Right lobe of liver (tissue), 6 donors: Measurements from ENCODE around the gene ZAR1L. TPM values are rescaled to one million over a fixed set of nuclear protein-coding genes. Genes with fewer than 3 reads are reported as not detected.

Source experiments
- ATAC-seq, 4 donors: fragments of 200-7000 bp; cut with Tn5 transposase; one replicate each; pipeline ENCODE4 v1.9.1; 2020; ENCODE audit warnings: mild to moderate bottlenecking in 4 of 4, moderate library complexity in 4 of 4
- DNase-seq, 3 donors: peaks; one replicate each; pipeline ENCODE4 v3.0.0-alpha.2; 2020
- H3K27ac ChIP-seq, 3 donors: fragments of 200-600 bp; one replicate each; pipeline ENCODE4 v1.8.0; 2022
- H3K27me3 ChIP-seq, 2 donors: fragments of 200-600 bp; one replicate each; pipeline ENCODE4 v1.8.0; 2022
- H3K36me3 ChIP-seq, 4 donors: fragments of 200-600 bp; sonication (generic) in 1 of 4; one replicate each; pipeline versions ENCODE4 v1.5.1 to v1.8.0; 2017 to 2022; ENCODE audit warnings: control low read depth in 1 of 4
- H3K4me1 ChIP-seq, 4 donors: fragments of 200-600 bp; sonication (generic) in 1 of 4; one replicate each; pipeline versions ENCODE4 v1.5.1 to v1.8.0; 2017 to 2022; ENCODE audit warnings: control low read depth in 1 of 4
- H3K4me3 ChIP-seq, 3 donors: fragments of 200-600 bp; one replicate each; pipeline ENCODE4 v1.8.0; 2022
- H3K9me3 ChIP-seq, 4 donors: fragments of 200-600 bp; sonication (generic) in 1 of 4; one replicate each; pipeline versions ENCODE4 v1.5.1 to v1.8.0; 2017 to 2022; ENCODE audit warnings: control low read depth in 1 of 4
- POLR2A ChIP-seq: fragments of 450-650 bp; IDR thresholded peaks from one replicate; pipeline ENCODE4 v1.6.1; 2017; ENCODE audit warnings: antibody characterized with exemption, mild to moderate bottlenecking
- WGBS: methylation state at CpG from one replicate; pipeline ENCODE4 v1.1.6; 2018; ENCODE audit warnings: low coverage, low lambda C conversion rate; ENCODE audit not compliant: insufficient coverage; ENCODE audit errors: missing lambda C conversion rate; 5-methylcytosine and 5-hydroxymethylcytosine counted together
- intact Hi-C, 2 donors: fragments of 100-400 bp; cut with DNase I; formaldehyde crosslinking; loops; one replicate each; pipeline versions ENCODE4 v1.11.2 to v1.14.1; 2022
- total RNA-seq, 6 experiments: library from RNA; depleted of rRNA in 2 of 6; stranded (reverse); fragments of >200 nt in 2 of 6; fragmentation: NEBNext Ultra II Directional in 3 of 6; extraction: Animal tissue kit (Norgen Biotek cat#: 25700) in 3 of 6; gene quantifications; one replicate each; pipeline versions ENCODE4 v1.1.0 to v1.2.4, GENCODE V29; 2016 to 2023
- TF ChIP-seq, protein P1 (sequence below), 4 donors: fragments of 200-600 bp in 3 of 4; fragments of 450-650 bp in 1 of 4; IDR thresholded peaks; one replicate each; pipeline versions ENCODE4 v1.5.1 to v1.8.0; 2016 to 2022; ENCODE audit warnings: antibody characterized with exemption in 4 of 4, mild to moderate bottlenecking in 2 of 4
- donor health status: DM: no; HTN: yes; CAD: no.
- donor health status: DM: no; HTN: no; CAD: no.
- donor health status: DM: no; HTN: no; CAD: no.
- donor health status: DM: no; HTN: yes; CAD: no.
- donor health status: DM: no; HTN: yes; CAD: no.

ZAR1L gene
- total RNA-seq, 6 experiments from 2014 or later, result not detected

DNA sequence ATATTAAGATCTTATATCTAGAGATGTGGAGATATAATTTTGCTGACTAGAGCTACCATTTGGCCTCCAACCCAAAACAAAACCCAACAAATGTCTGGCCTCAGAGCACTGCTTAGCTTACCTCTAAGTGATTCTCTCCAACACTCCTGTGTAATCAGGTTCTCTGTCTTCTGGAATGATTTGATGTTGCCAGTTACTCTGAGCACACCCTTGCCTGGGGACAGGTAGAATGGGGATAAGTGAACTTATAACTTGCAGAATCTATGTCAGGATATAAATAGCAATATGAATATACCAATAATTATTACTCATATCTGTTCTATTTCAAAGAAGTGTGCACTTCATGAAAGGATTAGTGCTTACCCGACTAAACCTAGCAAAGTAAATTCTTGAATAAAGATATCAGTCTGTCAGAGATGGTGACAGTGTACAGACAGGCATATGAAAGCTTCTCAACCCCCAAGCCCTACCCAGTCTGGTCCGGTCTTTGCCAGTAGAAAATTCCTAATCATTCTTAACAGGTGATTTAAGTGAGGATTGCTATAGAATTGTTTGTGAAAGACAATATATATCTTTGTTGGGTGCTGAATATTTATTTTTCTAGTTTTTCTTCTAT, 33.0 kb downstream of the ZAR1L start:
- H3K36me3 ChIP-seq, result peaks cover 0 to 25% (median 7%) of the 10 kb centered on the region in 4 donors
- TF ChIP-seq, protein P1, sequence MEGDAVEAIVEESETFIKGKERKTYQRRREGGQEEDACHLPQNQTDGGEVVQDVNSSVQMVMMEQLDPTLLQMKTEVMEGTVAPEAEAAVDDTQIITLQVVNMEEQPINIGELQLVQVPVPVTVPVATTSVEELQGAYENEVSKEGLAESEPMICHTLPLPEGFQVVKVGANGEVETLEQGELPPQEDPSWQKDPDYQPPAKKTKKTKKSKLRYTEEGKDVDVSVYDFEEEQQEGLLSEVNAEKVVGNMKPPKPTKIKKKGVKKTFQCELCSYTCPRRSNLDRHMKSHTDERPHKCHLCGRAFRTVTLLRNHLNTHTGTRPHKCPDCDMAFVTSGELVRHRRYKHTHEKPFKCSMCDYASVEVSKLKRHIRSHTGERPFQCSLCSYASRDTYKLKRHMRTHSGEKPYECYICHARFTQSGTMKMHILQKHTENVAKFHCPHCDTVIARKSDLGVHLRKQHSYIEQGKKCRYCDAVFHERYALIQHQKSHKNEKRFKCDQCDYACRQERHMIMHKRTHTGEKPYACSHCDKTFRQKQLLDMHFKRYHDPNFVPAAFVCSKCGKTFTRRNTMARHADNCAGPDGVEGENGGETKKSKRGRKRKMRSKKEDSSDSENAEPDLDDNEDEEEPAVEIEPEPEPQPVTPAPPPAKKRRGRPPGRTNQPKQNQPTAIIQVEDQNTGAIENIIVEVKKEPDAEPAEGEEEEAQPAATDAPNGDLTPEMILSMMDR (IDR thresholded peaks at IDR 0.05), result no peak
- TF ChIP-seq POLR2A, result no peak
- H3K27ac ChIP-seq, result no peak overlapping the region
- peaks cover 0 to 3% (median 0%) of the 10 kb centered on the region in 4 donors for H3K4me1 ChIP-seq
- intact Hi-C loops, result no loop called here
- no peaks in the 10 kb centered on the region for H3K9me3 ChIP-seq
- H3K27me3 ChIP-seq, result no peaks in the 10 kb centered on the region
- no peak for DNase-seq
- 82% methylated on average over 2 of the region's 2 CpGs for WGBS
- no peak overlapping the region for H3K4me3 ChIP-seq
- no peak for ATAC-seq

DNA sequence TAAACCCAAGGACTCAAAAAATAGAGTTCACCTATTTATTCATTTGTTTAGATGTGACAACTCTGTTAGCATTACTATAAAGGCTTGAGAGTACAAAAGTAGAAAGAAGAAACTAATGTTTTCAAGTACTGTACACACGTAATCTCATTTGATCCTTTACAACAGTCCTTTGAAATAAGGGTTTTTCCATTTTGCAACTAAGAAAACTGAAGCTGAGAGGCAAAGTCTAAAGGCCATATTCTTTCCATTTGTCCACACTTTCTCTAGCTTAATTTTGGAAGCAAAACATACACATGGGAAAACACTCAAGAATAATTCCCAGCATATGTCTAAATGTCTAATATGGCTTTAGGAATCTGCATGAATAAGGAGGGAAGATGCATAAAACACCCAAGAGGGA, 34.1 kb downstream of the ZAR1L start:
- Histone ChIP-seq H3K36me3 (peaks cover 0 to 36% (median 12%) of the 10 kb centered on the region in 4 donors), H3K27ac (no peak overlapping the region), H3K27me3 (no peaks in the 10 kb centered on the region), H3K9me3 (no peaks in the 10 kb centered on the region), H3K4me3 (no peak overlapping the region), H3K4me1 (peaks cover 0 to 3% (median 0%) of the 10 kb centered on the region in 4 donors)
- DNase-seq (no peak), ATAC-seq (peak in 1 of 4 donors; percentile 52)
- 60% methylated on average over 1 of the region's 1 CpG for WGBS
- intact Hi-C loops, result no loop called here
- TF ChIP-seq, protein P1 (IDR thresholded peaks at IDR 0.05), result no peak
- no peak for TF ChIP-seq POLR2A

DNA sequence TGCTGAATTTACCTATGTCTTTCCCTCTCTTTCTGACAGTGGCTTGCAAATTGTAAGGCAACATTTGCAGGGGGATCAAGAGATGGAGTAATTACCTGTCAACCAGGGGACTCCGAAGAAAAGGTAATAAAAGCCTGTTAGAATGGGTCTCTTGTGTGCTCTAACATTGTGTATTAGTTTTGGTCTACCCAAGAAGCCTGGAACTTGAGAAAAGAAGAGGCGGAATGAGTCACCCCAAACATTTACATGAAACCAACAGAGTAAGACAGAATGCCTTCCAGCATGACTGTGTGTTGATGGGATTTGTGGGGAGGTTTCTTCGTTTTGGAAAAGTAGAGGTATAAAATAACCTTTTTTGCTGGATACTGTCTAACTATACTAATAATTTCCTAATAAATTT, 36.7 kb downstream of the ZAR1L start:
- Histone ChIP-seq H3K4me3 (no peak overlapping the region), H3K9me3 (no peaks in the 10 kb centered on the region), H3K27me3 (no peaks in the 10 kb centered on the region), H3K4me1 (no peaks in the 10 kb centered on the region), H3K36me3 (peaks cover 0 to 50% (median 17%) of the 10 kb centered on the region in 4 donors), H3K27ac (no peak overlapping the region)
- DNase-seq, result no peak
- intact Hi-C loops, result no loop called here
- ATAC-seq, result no peak
- TF ChIP-seq POLR2A, result no peak
- TF ChIP-seq, protein P1 (IDR thresholded peaks at IDR 0.05), result no peak
- 89% methylated on average over 3 of the region's 3 CpGs for WGBS

DNA sequence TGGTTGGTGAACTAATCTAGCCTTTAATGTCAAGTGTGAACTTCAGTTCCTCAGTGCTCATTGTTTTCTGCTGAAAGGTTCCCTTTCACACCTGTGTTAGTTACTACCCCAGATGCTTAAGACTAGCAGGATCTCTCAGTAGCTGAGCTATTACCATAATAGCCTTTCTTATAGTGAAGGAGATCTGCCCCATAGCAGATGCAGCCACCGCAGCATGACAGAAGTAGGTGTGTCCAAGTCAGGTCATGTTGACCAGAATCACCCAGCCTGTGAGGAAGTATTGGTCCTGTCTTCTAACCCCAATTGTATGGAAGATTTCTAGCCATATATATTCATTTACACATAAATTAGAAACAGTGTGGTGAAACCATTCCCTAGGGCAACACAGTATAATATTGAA, 37.3 kb downstream of the ZAR1L start:
- no peaks in the 10 kb centered on the region for H3K9me3 ChIP-seq
- no peak overlapping the region for H3K27ac ChIP-seq
- TF ChIP-seq, protein P1 (IDR thresholded peaks at IDR 0.05), result no peak
- no peak for TF ChIP-seq POLR2A
- H3K4me3 ChIP-seq, result no peak overlapping the region
- intact Hi-C loops, result no loop called here
- H3K27me3 ChIP-seq, result no peaks in the 10 kb centered on the region
- H3K36me3 ChIP-seq, result peaks cover 0 to 50% (median 17%) of the 10 kb centered on the region in 4 donors
- WGBS, result 14% methylated on average over 1 of the region's 1 CpG
- ATAC-seq (no peak), DNase-seq (no peak)
- no peaks in the 10 kb centered on the region for H3K4me1 ChIP-seq
